Thymus (tissue), 11 donors: ENCODE data around the gene FKBP8. TPM values are rescaled to one million over a fixed set of nuclear protein-coding genes. Genes with fewer than 3 reads are reported as not detected.
"Not testable (repeated sequence)": the region's sequence is repeated elsewhere in the genome, so short reads cannot be mapped to it uniquely, and the experiment has no call there.

Experiments used
- DNase-seq, 9 donors: peaks; one replicate each; pipeline ENCODE4 v3.0.0-alpha.2; 2013; ENCODE audit warnings: low spot score in 9 of 9, low read depth in 6 of 9, missing footprints in 1 of 9
- H3K27ac ChIP-seq, 2 donors: one replicate each; pipeline ENCODE4 v1.5.1; 2013; ENCODE audit warnings: control low read depth in 1 of 2, low read depth in 1 of 2, low read length in 1 of 2, mild to moderate bottlenecking in 1 of 2, moderate library complexity in 1 of 2
- H3K27me3 ChIP-seq, 2 donors: one replicate each; pipeline ENCODE4 v1.5.1; 2013; ENCODE audit warnings: low read length in 1 of 2; ENCODE audit not compliant: control insufficient read depth in 2 of 2, insufficient read depth in 1 of 2
- H3K36me3 ChIP-seq, 2 donors: one replicate each; pipeline ENCODE4 v1.5.1; 2013; ENCODE audit warnings: low read length in 1 of 2, mild to moderate bottlenecking in 1 of 2, moderate library complexity in 1 of 2; ENCODE audit not compliant: control insufficient read depth in 2 of 2, insufficient read depth in 2 of 2
- H3K4me1 ChIP-seq, 2 donors: one replicate each; pipeline ENCODE4 v1.5.1; 2013; ENCODE audit warnings: low read length in 2 of 2; ENCODE audit not compliant: control insufficient read depth in 2 of 2, insufficient read depth in 2 of 2
- H3K4me3 ChIP-seq, 2 donors: one replicate each; pipeline ENCODE4 v1.5.1; 2013; ENCODE audit warnings: low read length in 2 of 2, control low read depth in 1 of 2, mild to moderate bottlenecking in 1 of 2
- H3K9me3 ChIP-seq, 2 donors: one replicate each; pipeline ENCODE4 v1.5.1; 2013; ENCODE audit warnings: low read length in 1 of 2, mild to moderate bottlenecking in 1 of 2; ENCODE audit not compliant: control insufficient read depth in 2 of 2, insufficient read depth in 1 of 2
- WGBS: extraction: QIAGEN DNeasy Blood & Tissue Kit; methylation state at CpG from one replicate; pipeline ENCODE4 v1.1.7; 2013; 5-methylcytosine and 5-hydroxymethylcytosine counted together
- polyA plus RNA-seq: library from polyadenylated mRNA; stranded (reverse); fragments of 200-250 nt; gene quantifications from one replicate; pipeline ENCODE4 v1.2.3, GENCODE V29; 2013
- total RNA-seq: library from RNA; stranded (reverse); fragments of 120-200 nt; gene quantifications from one replicate; pipeline ENCODE4 v1.2.4, GENCODE V29; 2013
- donor health status: healthy.

FKBP8 gene
- total and polyA plus RNA-seq, 2 donors, result 153 to 232 TPM

- H3K27ac ChIP-seq, result no peak overlapping the region
- H3K4me1 ChIP-seq, result no peaks in the 10 kb centered on the region
- no peak overlapping the region for H3K4me3 ChIP-seq
- H3K27me3 ChIP-seq, result no peaks in the 10 kb centered on the region
- DNase-seq, result no peak
- no peaks in the 10 kb centered on the region for H3K9me3 ChIP-seq
- WGBS, result over 99% methylated on average over 10 of the region's 10 CpGs
- H3K36me3 ChIP-seq, result peaks cover 62 to 79% of the 10 kb centered on the region in 2 donors
These were observed 6.9 kb downstream of the FKBP8 start for GRCh38 chr19:18536475-18536874.

- Histone ChIP-seq H3K9me3 (no peaks in the 10 kb centered on the region), H3K27me3 (no peaks in the 10 kb centered on the region), H3K36me3 (peaks cover 42 to 59% of the 10 kb centered on the region in 2 donors), H3K4me1 (no peaks in the 10 kb centered on the region), H3K4me3 (no peak overlapping the region), H3K27ac (no peak overlapping the region)
- WGBS, result 98% methylated on average over 4 of the region's 4 CpGs
- no peak for DNase-seq
These were observed 10.3 kb downstream of the FKBP8 start for GRCh38 chr19:18533058-18533457.

- H3K4me1 ChIP-seq, result no peaks in the 10 kb centered on the region
- no peaks in the 10 kb centered on the region for H3K9me3 ChIP-seq
- H3K4me3 ChIP-seq, result no peak overlapping the region
- no peak for DNase-seq
- no peak overlapping the region for H3K27ac ChIP-seq
- 98% methylated on average over 22 of the region's 22 CpGs for WGBS
- H3K36me3 ChIP-seq, result peaks cover 35 to 51% of the 10 kb centered on the region in 2 donors
- no peaks in the 10 kb centered on the region for H3K27me3 ChIP-seq
These were observed 11.0 kb downstream of the FKBP8 start for GRCh38 chr19:18532168-18532890.

GRCh38 chr19:18531485-18531884, 11.9 kb downstream of the FKBP8 start:
- H3K36me3 ChIP-seq, result peaks cover 27 to 43% of the 10 kb centered on the region in 2 donors
- 99% methylated on average over 9 of the region's 9 CpGs for WGBS

GRCh38 chr19:18529782-18530181, 13.6 kb downstream of the FKBP8 start:
- DNase-seq, result no peak
- H3K36me3 ChIP-seq, result peaks cover 22 to 26% of the 10 kb centered on the region in 2 donors
- no peaks in the 10 kb centered on the region for H3K4me1 ChIP-seq
- H3K4me3 ChIP-seq, result no peak overlapping the region
- 92% methylated on average over 7 of the region's 7 CpGs for whole genome bisulfite sequencing
- no peaks in the 10 kb centered on the region for H3K27me3 ChIP-seq
- H3K27ac ChIP-seq, result no peak overlapping the region
- H3K9me3 ChIP-seq, result no peaks in the 10 kb centered on the region

More at GRCh38 chr19:18531485-18531884, 11.9 kb downstream of the FKBP8 start:
- no peak overlapping the region for H3K27ac ChIP-seq
- H3K4me1 ChIP-seq, result no peaks in the 10 kb centered on the region
- H3K9me3 ChIP-seq, result no peaks in the 10 kb centered on the region
- no peaks in the 10 kb centered on the region for H3K27me3 ChIP-seq
- H3K4me3 ChIP-seq, result no peak overlapping the region
- DNase-seq, result no peak

GRCh38 chr19:18526316-18526715, 17.1 kb downstream of the FKBP8 start:
- Histone ChIP-seq H3K9me3 (no peaks in the 10 kb centered on the region), H3K27ac (no peak overlapping the region), H3K4me1 (peaks cover 0 to 5% of the 10 kb centered on the region in 2 donors), H3K36me3 (peaks cover 2% of the 10 kb centered on the region in 2 donors), H3K27me3 (no peaks in the 10 kb centered on the region), H3K4me3 (no peak overlapping the region)
- WGBS, result 99% methylated on average over 9 of the region's 9 CpGs
- DNase-seq, result no peak

- no peaks in the 10 kb centered on the region for H3K9me3 ChIP-seq
- H3K27ac ChIP-seq, result no peak overlapping the region
- H3K36me3 ChIP-seq, result no peaks in the 10 kb centered on the region
- peaks cover 3 to 19% of the 10 kb centered on the region in 2 donors for H3K4me1 ChIP-seq
- 95% methylated on average over 9 of the region's 9 CpGs for WGBS
- no peak for DNase-seq
- H3K4me3 ChIP-seq, result no peak overlapping the region
- H3K27me3 ChIP-seq, result no peaks in the 10 kb centered on the region
These were observed 19.5 kb downstream of the FKBP8 start for GRCh38 chr19:18523841-18524240.

GRCh38 chr19:18522862-18523440, 20.4 kb downstream of the FKBP8 start:
- peak overlapping the region; percentile 17 to 25 for H3K4me3 ChIP-seq
- 83% methylated on average over 19 of the region's 19 CpGs for WGBS
- peaks cover 3 to 19% of the 10 kb centered on the region in 2 donors for H3K4me1 ChIP-seq
- not testable (repeated sequence) for H3K27me3 ChIP-seq, DNase-seq, H3K9me3 ChIP-seq, H3K36me3 ChIP-seq
- peak overlapping the region; percentile 79 to 84 for H3K27ac ChIP-seq

- Histone ChIP-seq H3K4me1 (peaks cover 3 to 19% of the 10 kb centered on the region in 2 donors), H3K9me3 (no peaks in the 10 kb centered on the region), H3K4me3 (peak overlapping the region; percentile 17 to 74), H3K27me3 (no peaks in the 10 kb centered on the region), H3K27ac (peak overlapping the region; percentile 79 to 84), H3K36me3 (no peaks in the 10 kb centered on the region)
- WGBS, result 2% methylated on average over 51 of the region's 51 CpGs
- DNase-seq, result peak; percentile 99 to 100 (median 100)
These were observed 21.1 kb downstream of the FKBP8 start for GRCh38 chr19:18522124-18522861.
